Muscle of leg (tissue), 11 donors: ENCODE data around the gene SEC14L2. TPM values are rescaled to one million over a fixed set of nuclear protein-coding genes. Genes with fewer than 3 reads are reported as not detected.
"Not testable (repeated sequence)": the region's sequence is repeated elsewhere in the genome, so short reads cannot be mapped to it uniquely, and the experiment has no call there.

ENCODE experiments used
- DNase-seq: peaks from one replicate; pipeline ENCODE4 v3.0.0; 2013
- H3K27ac ChIP-seq: one replicate; pipeline ENCODE4 v1.5.1; 2013; ENCODE audit warnings: mild to moderate bottlenecking, low read length, control low read depth
- H3K27me3 ChIP-seq: one replicate; pipeline ENCODE4 v1.6.1; 2013; ENCODE audit warnings: low read length; ENCODE audit not compliant: control insufficient read depth, insufficient read depth
- H3K36me3 ChIP-seq: one replicate; pipeline ENCODE4 v1.6.1; 2013; ENCODE audit warnings: low read length; ENCODE audit not compliant: control insufficient read depth, insufficient read depth
- H3K4me1 ChIP-seq: one replicate; pipeline ENCODE4 v1.6.1; 2013; ENCODE audit warnings: low read length; ENCODE audit not compliant: control insufficient read depth, insufficient read depth
- H3K4me3 ChIP-seq: one replicate; pipeline ENCODE4 v1.5.1; 2013; ENCODE audit warnings: low read length, control low read depth
- H3K9me3 ChIP-seq: replicated peaks from 2 replicates; pipeline ENCODE4 v1.6.1; 2013; ENCODE audit warnings: low read depth, low read length; ENCODE audit not compliant: control insufficient read depth
- WGBS: methylation state at CpG from one replicate; pipeline ENCODE4 v1.1.5; 2013; ENCODE audit warnings: missing lambda C conversion rate; ENCODE audit not compliant: insufficient coverage; 5-methylcytosine and 5-hydroxymethylcytosine counted together
- polyA plus RNA-seq, 8 donors: library from polyadenylated mRNA; unstranded; fragments of 120-200 nt; gene quantifications; one replicate each; pipeline versions ENCODE4 v1.2.1 to v1.2.3, GENCODE V29; 2013; ENCODE audit warnings: inconsistent platforms in 1 of 8, low replicate concordance in 1 of 8; ENCODE audit not compliant: insufficient read length in 8 of 8, insufficient read depth in 1 of 8
- total RNA-seq: library from RNA; stranded (reverse); fragments of 120-200 nt; gene quantifications from one replicate; pipeline ENCODE4 v1.2.4, GENCODE V29; 2013

SEC14L2 gene
- total and polyA plus RNA-seq, 9 donors: 1.5 to 3.8 (median 2.1) TPM

DNA sequence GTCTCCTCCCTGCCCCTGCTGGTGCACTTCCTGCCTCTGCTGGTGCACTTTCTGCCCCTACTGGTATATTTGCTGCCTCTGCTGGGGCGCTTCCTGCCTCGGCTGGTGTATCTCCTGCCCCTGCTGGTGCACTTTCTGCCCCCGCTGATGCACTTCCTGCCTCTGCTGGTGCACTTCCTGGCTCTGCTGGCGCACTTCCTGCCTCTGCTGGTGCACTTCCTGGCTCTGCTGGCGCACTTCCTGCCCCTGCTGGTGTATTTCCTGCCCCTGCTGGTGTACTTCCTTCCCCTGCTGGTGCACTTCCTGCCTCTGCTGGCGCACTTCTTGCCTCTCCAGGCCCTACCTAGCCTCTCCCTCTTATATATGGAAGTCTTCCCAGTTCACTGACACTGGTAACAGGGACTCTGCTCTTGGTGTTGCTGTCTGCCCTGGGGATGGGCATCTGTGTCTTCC lies 38.9 kb downstream of the SEC14L2 start:
- Histone ChIP-seq H3K9me3 (no peaks in the 10 kb centered on the region), H3K4me3 (no peak overlapping the region), H3K27ac (no peak overlapping the region), H3K27me3 (peaks cover 2% of the 10 kb centered on the region), H3K36me3 (no peaks in the 10 kb centered on the region), H3K4me1 (no peaks in the 10 kb centered on the region)
- DNase-seq: no peak
- 75% methylated on average over 5 of the region's 6 CpGs for WGBS

- no peak overlapping the region for H3K4me3 ChIP-seq
- H3K27ac ChIP-seq: no peak overlapping the region
- no peaks in the 10 kb centered on the region for H3K9me3 ChIP-seq
Measured at GRCh38 chr22:30436196-30436595, 39.4 kb downstream of the SEC14L2 start.

GRCh38 chr22:30438559-30438958 lies 41.7 kb downstream of the SEC14L2 start:
- Histone ChIP-seq H3K36me3 (no peaks in the 10 kb centered on the region), H3K27me3 (peaks cover 2% of the 10 kb centered on the region), H3K9me3 (no peaks in the 10 kb centered on the region), H3K4me1 (no peaks in the 10 kb centered on the region), H3K4me3 (no peak overlapping the region), H3K27ac (no peak overlapping the region)
- no peak for DNase-seq
- WGBS: 55% methylated on average over 2 of the region's 3 CpGs

More at GRCh38 chr22:30436196-30436595, 39.4 kb downstream of the SEC14L2 start:
- Histone ChIP-seq H3K4me1 (no peaks in the 10 kb centered on the region), H3K36me3 (no peaks in the 10 kb centered on the region), H3K27me3 (peaks cover 2% of the 10 kb centered on the region)
- DNase-seq: no peak
- WGBS: 73% methylated on average over 2 of the region's 2 CpGs

GRCh38 chr22:30439226-30439625 lies 42.4 kb downstream of the SEC14L2 start:
- 82% methylated on average over 4 of the region's 4 CpGs for WGBS
- Histone ChIP-seq H3K27me3 (peaks cover 2% of the 10 kb centered on the region), H3K4me1 (no peaks in the 10 kb centered on the region), H3K4me3 (no peak overlapping the region), H3K27ac (no peak overlapping the region), H3K9me3 (no peaks in the 10 kb centered on the region), H3K36me3 (no peaks in the 10 kb centered on the region)
- no peak for DNase-seq

GRCh38 chr22:30439836-30440235 lies 43.0 kb downstream of the SEC14L2 start:
- H3K36me3 ChIP-seq: no peaks in the 10 kb centered on the region
- H3K4me1 ChIP-seq: no peaks in the 10 kb centered on the region
- peaks cover 2% of the 10 kb centered on the region for H3K27me3 ChIP-seq
- 78% methylated on average over 10 of the region's 11 CpGs for WGBS
- DNase-seq: no peak
- no peak overlapping the region for H3K4me3 ChIP-seq
- H3K9me3 ChIP-seq: no peaks in the 10 kb centered on the region
- H3K27ac ChIP-seq: no peak overlapping the region

DNA sequence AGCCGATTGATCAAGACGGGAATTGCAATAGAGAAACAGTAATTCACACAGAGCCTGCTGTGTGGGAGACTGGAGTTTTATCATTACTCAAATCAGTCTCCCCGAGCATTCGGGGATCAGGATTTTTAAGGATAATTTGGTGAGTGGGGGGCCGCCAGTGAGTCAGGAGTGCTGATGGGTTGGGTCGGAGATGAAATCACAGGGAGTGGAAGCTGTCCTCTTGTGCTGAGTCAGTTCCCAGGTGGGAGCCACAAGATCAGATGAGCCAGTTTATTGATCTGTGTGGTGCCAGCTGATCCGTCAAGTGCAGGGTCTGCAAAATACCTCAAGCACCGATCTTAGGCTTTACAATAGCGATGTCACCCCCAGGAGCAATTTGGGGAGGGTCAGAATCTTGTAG lies 44.3 kb downstream of the SEC14L2 start:
- Histone ChIP-seq H3K36me3 (no peaks in the 10 kb centered on the region), H3K4me3 (no peak overlapping the region), H3K9me3 (no peaks in the 10 kb centered on the region), H3K27me3 (peaks cover 2% of the 10 kb centered on the region), H3K4me1 (no peaks in the 10 kb centered on the region), H3K27ac (no peak overlapping the region)
- WGBS: 62% methylated on average over 7 of the region's 9 CpGs
- DNase-seq: no peak

DNA sequence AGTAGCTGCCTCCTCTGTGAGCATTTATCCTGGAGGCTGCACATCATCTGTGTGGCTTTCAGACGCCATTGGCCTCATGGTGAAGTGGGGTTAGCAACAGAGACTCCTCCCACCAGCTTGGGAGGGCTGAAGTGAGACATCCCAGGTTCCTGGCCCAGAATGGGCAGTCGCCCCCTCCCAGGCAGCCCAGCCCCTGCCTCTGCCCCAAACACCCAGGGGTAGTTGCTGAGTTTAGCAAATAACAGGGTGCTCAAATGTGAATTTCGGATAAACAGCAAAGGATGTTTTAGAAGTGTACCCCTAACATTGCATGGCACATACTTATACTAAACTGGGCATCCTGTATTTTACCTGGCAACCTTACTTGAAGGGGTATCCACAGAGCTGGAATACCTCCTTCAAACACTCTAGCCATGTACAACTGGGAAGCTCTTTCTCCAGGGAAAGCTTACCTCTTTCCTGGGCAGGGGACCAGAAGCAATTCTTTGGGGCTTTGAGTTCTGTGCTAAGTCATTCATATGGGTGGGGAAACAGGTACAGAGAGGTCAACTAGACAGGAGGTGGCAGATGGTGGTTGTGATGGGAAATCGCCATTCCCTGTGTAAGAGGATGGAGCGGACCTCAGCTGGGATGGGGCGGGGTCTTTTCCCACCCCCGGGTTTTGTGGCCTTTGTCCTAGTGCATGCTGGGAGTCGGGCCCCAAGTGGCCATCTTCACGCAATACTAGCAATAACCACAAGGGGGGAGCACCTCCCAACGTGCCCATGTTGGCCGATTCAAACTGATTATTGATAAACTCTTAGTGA lies 48.0 kb downstream of the SEC14L2 start:
- H3K27me3 ChIP-seq: no peaks in the 10 kb centered on the region
- DNase-seq: no peak
- WGBS: 33% methylated on average over 1 of the region's 11 CpGs

GRCh38 chr22:30445438-30446145 lies 48.8 kb downstream of the SEC14L2 start:
- no peaks in the 10 kb centered on the region for H3K27me3 ChIP-seq
- no peak for DNase-seq
- H3K36me3 ChIP-seq: no peaks in the 10 kb centered on the region
- H3K27ac ChIP-seq: no peak overlapping the region
- no peaks in the 10 kb centered on the region for H3K4me1 ChIP-seq
- H3K4me3 ChIP-seq: no peak overlapping the region
- WGBS: no CpG with 5 or more reads among the region's 5 CpGs
- no peaks in the 10 kb centered on the region for H3K9me3 ChIP-seq

More for the DNA sequence above, 48.0 kb downstream of the SEC14L2 start:
- no peaks in the 10 kb centered on the region for H3K36me3 ChIP-seq
- no peaks in the 10 kb centered on the region for H3K4me1 ChIP-seq
- no peak overlapping the region for H3K4me3 ChIP-seq
- no peaks in the 10 kb centered on the region for H3K9me3 ChIP-seq
- H3K27ac ChIP-seq: no peak overlapping the region

- Histone ChIP-seq H3K4me3 (no peak overlapping the region), H3K9me3 (no peaks in the 10 kb centered on the region), H3K27ac (no peak overlapping the region), H3K36me3 (no peaks in the 10 kb centered on the region), H3K4me1 (no peaks in the 10 kb centered on the region), H3K27me3 (no peaks in the 10 kb centered on the region)
- no peak for DNase-seq
- WGBS: 92% methylated on average over 2 of the region's 3 CpGs
Measured at GRCh38 chr22:30447656-30448055, 50.8 kb downstream of the SEC14L2 start.

DNA sequence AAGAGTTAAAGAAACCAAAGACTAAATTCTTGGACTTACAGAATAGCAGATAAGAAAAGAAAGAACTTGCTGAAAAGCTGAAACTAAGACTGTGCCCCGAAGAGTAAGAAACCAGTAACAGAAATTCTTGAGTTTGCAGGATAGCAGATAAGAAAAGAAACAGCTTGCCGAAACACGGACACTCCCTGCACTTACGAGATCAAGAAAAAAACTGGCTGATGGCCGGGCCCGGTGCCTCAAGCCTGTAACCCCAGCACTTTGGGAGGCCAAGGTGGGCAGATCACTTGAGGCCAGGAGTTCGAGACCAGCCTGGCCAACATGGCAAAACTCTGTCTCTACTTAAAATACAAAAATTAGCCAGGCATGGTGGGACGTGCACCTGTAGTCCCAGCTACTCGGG lies 54.7 kb downstream of the SEC14L2 start:
- H3K4me3 ChIP-seq, H3K27me3 ChIP-seq, H3K4me1 ChIP-seq, DNase-seq, H3K9me3 ChIP-seq, H3K36me3 ChIP-seq, H3K27ac ChIP-seq: not testable (repeated sequence)
- 58% methylated on average over 6 of the region's 9 CpGs for WGBS
